Left lung (tissue), 10 donors: Measurements from ENCODE around the gene STK39. TPM values are rescaled to one million over a fixed set of nuclear protein-coding genes. Genes with fewer than 3 reads are reported as not detected.
"Not testable (repeated sequence)": the region's sequence is repeated elsewhere in the genome, so short reads cannot be mapped to it uniquely, and the experiment has no call there.

Source experiments
- ATAC-seq: fragments of 200-7000 bp; cut with Tn5 transposase; one replicate; pipeline ENCODE4 v1.9.1; 2020; ENCODE audit warnings: moderate library complexity
- DNase-seq, 4 donors: peaks; one replicate each; pipeline ENCODE4 v3.0.0-alpha.2; 2013 to 2020
- H3K27ac ChIP-seq, 2 donors: fragments of 200-600 bp; sonication (generic) in 1 of 2; one replicate each; pipeline versions ENCODE4 v1.5.0 to v1.8.0; 2020 to 2021
- H3K27me3 ChIP-seq, 2 donors: fragments of 200-600 bp; sonication (generic) in 1 of 2; one replicate each; pipeline versions ENCODE4 v1.5.0 to v1.8.0; 2020 to 2021
- H3K36me3 ChIP-seq, 2 donors: fragments of 200-600 bp; sonication (generic) in 1 of 2; one replicate each; pipeline versions ENCODE4 v1.5.0 to v1.8.0; 2020 to 2021
- H3K4me1 ChIP-seq, 2 donors: fragments of 200-600 bp; one replicate each; pipeline ENCODE4 v1.8.0; 2021
- H3K4me3 ChIP-seq, 2 donors: fragments of 200-600 bp; sonication (generic) in 1 of 2; one replicate each; pipeline versions ENCODE4 v1.5.0 to v1.8.0; 2020 to 2021; ENCODE audit warnings: mild to moderate bottlenecking in 1 of 2
- H3K9me3 ChIP-seq, 2 donors: fragments of 200-600 bp; sonication (generic) in 1 of 2; one replicate each; pipeline versions ENCODE4 v1.5.0 to v1.8.0; 2020 to 2021
- intact Hi-C, 2 donors: fragments of 100-400 bp; cut with DNase I; formaldehyde crosslinking; loops; one replicate each; pipeline versions ENCODE4 v1.11.2 to v1.14.2; 2022
- polyA plus RNA-seq, 6 donors: library from polyadenylated mRNA; unstranded; fragments of 120-200 nt; gene quantifications; one replicate each; pipeline ENCODE4 v1.2.1, GENCODE V29; 2013; ENCODE audit not compliant: insufficient read length in 6 of 6
- total RNA-seq, 2 donors: library from RNA; stranded (reverse); fragmentation: NEBNext Ultra II Directional; extraction: Animal tissue kit (Norgen Biotek cat#: 25700); gene quantifications; one replicate each; pipeline ENCODE4 v1.2.1, GENCODE V29; 2021
- TF ChIP-seq, protein P1 (sequence below), 2 donors: fragments of 200-600 bp; sonication (generic) in 1 of 2; IDR thresholded peaks; one replicate each; pipeline versions ENCODE4 v1.5.0 to v1.8.0; 2021; ENCODE audit warnings: antibody characterized with exemption in 2 of 2
- donor health status: DM: no; HTN: yes; CAD: no.
- donor health status: DM: no; HTN: no; CAD: no.

Gene STK39
- total and polyA plus RNA-seq, 8 donors: 15.7 to 31.3 (median 27.0) TPM

DNA sequence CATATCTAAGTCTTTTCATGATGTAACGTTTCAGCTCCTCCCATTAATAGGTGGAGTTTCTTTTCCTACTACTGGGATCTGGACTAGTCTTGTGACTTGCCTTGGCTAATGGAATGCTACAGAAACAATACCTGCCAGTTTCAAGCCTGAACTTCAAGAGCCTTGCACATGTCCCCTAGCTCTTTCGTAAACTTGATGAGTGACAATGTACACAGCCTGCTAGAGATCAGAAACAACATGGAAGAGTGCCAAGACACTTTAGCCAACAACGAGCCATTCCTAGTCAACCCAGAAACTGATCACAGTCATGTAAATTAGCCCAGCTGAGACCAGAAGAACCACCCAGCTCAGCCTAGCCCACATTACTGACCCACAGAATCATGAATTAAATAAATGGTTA, 24.8 kb upstream of the STK39 start:
- Histone ChIP-seq H3K4me1 (no peaks in the 10 kb centered on the region), H3K27me3 (no peaks in the 10 kb centered on the region), H3K9me3 (no peaks in the 10 kb centered on the region), H3K4me3 (no peak overlapping the region), H3K27ac (no peak overlapping the region), H3K36me3 (no peaks in the 10 kb centered on the region)
- ATAC-seq (no peak), DNase-seq (no peak)
- TF ChIP-seq, protein P1, sequence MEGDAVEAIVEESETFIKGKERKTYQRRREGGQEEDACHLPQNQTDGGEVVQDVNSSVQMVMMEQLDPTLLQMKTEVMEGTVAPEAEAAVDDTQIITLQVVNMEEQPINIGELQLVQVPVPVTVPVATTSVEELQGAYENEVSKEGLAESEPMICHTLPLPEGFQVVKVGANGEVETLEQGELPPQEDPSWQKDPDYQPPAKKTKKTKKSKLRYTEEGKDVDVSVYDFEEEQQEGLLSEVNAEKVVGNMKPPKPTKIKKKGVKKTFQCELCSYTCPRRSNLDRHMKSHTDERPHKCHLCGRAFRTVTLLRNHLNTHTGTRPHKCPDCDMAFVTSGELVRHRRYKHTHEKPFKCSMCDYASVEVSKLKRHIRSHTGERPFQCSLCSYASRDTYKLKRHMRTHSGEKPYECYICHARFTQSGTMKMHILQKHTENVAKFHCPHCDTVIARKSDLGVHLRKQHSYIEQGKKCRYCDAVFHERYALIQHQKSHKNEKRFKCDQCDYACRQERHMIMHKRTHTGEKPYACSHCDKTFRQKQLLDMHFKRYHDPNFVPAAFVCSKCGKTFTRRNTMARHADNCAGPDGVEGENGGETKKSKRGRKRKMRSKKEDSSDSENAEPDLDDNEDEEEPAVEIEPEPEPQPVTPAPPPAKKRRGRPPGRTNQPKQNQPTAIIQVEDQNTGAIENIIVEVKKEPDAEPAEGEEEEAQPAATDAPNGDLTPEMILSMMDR (IDR thresholded peaks at IDR 0.05): no peak
- intact Hi-C loops: no loop called here

DNA sequence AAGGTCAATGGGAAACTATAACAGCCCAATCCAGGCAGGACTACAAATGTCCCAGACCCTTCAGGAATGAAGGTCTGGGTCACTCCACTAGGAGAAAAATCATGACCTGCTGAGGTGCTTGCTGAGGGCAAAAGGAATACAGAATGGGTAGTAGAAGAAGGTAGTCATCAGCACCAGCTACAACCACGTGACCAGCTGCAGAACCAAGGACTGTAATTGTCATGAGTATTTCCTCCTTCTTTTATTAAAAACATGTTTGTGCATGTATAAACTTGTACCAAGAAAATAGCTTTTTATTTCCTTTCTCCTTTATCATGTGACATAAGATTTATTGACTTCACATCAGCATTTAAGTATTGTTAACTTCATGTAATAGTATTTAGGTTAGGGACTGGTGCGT, 15.5 kb upstream of the STK39 start:
- H3K27ac ChIP-seq, H3K27me3 ChIP-seq, H3K4me3 ChIP-seq, H3K4me1 ChIP-seq, intact Hi-C loops, ATAC-seq, DNase-seq, H3K36me3 ChIP-seq: not testable (repeated sequence)
- peaks cover 0 to 19% of the 10 kb centered on the region in 2 donors for H3K9me3 ChIP-seq

DNA sequence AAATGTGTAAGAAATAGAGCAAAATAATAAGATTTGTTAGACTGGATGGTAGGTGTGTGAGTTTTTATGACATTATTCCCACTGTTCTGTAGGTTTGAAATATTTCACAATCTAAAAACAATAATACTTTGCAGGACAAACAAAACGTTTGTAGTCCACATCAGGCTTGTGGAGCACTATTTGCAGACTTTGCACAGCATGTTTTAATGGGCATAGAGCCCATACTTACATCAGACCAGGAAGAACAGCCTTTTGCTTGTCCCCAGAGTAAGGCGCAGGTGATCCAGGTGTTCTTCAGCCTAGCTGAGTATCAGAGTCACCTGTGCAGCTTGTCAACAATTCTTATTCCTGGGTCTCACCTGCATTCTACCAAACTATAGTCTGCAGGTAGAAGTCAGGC, 9.1 kb upstream of the STK39 start:
- H3K36me3 ChIP-seq: no peaks in the 10 kb centered on the region
- DNase-seq (peak in 1 of 4 donors; percentile 29), ATAC-seq (peak; percentile 97)
- no peak overlapping the region for H3K27ac ChIP-seq
- TF ChIP-seq, protein P1 (IDR thresholded peaks at IDR 0.05): no peak
- intact Hi-C loops: no loop called here
- no peak overlapping the region for H3K4me3 ChIP-seq
- H3K9me3 ChIP-seq: peaks cover 0 to 19% of the 10 kb centered on the region in 2 donors
- H3K4me1 ChIP-seq: peaks cover 0 to 4% of the 10 kb centered on the region in 2 donors
- H3K27me3 ChIP-seq: no peaks in the 10 kb centered on the region

DNA sequence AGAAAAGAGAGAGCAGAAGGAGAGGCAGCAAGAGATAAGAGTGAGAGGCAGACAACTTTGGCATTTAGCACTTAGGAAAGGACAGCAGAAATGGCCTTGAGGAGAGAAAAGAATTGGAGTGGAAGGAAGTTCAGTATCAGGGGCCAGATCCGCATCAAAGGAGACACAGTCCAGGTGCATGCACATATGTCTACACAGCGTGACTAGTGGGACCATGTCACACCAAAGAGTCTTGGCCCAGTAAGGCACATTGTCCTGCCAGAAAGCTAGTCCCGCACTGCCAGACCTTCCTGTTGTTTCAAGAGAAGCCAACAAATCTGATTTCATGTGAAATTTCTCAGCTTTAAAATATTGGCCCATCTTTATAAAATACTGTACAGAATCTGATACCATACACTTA, 8.5 kb upstream of the STK39 start:
- TF ChIP-seq, protein P1 (IDR thresholded peaks at IDR 0.05): no peak
- Histone ChIP-seq H3K4me1 (peaks cover 0 to 4% of the 10 kb centered on the region in 2 donors), H3K27ac (no peak overlapping the region), H3K36me3 (no peaks in the 10 kb centered on the region), H3K4me3 (no peak overlapping the region), H3K27me3 (no peaks in the 10 kb centered on the region), H3K9me3 (peaks cover 0 to 19% of the 10 kb centered on the region in 2 donors)
- DNase-seq (no peak), ATAC-seq (peak; percentile 14)
- intact Hi-C loops: no loop called here

DNA sequence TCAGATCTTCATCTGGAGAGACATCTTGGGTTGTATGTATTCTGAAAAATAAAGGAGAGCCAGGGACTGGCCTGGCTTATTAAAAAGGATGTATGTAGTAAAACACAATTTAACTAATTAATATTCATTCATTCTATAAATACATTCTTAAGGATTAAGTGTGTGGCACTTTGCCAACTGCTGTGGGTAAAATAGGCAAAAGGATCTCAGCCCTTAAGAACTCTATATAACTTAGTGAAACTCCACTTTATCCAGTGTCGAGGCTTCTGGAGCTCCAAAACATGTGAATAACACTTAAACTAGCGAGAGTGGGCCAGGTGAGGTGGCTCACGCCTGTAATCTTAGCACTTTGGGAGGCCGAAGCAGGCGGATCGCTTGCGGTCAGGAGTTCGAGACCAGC, 7.7 kb upstream of the STK39 start:
- Histone ChIP-seq H3K4me1 (peaks cover 0 to 4% of the 10 kb centered on the region in 2 donors), H3K27me3 (no peaks in the 10 kb centered on the region), H3K4me3 (no peak overlapping the region), H3K9me3 (peaks cover 0 to 17% of the 10 kb centered on the region in 2 donors), H3K27ac (no peak overlapping the region), H3K36me3 (no peaks in the 10 kb centered on the region)
- TF ChIP-seq, protein P1 (IDR thresholded peaks at IDR 0.05): no peak
- intact Hi-C loops: no loop called here
- no peak for ATAC-seq
- no peak for DNase-seq
